Ectodermal cell (in vitro differentiated cells): ENCODE measurements around the gene ZNF84.

ENCODE experiments used
- H3K27ac ChIP-seq: 2 replicates; pipeline ENCODE4 v1.7.0; 2013; ENCODE audit warnings: mild to moderate bottlenecking, low read depth, low read length; ENCODE audit not compliant: insufficient read depth, poor library complexity, severe bottlenecking
- H3K27me3 ChIP-seq: 2 replicates; pipeline ENCODE4 v1.7.0; 2013; ENCODE audit warnings: mild to moderate bottlenecking, low read length; ENCODE audit not compliant: insufficient read depth, control insufficient read depth, poor library complexity, severe bottlenecking
- H3K36me3 ChIP-seq: one replicate; pipeline ENCODE4 v1.7.0; 2013; ENCODE audit warnings: low read length; ENCODE audit not compliant: control insufficient read depth, insufficient read depth
- H3K4me1 ChIP-seq: one replicate; pipeline ENCODE4 v1.7.0; 2013; ENCODE audit warnings: low read length; ENCODE audit not compliant: control insufficient read depth, insufficient read depth
- H3K4me3 ChIP-seq: 2 replicates; pipeline ENCODE4 v1.7.0; 2013; ENCODE audit warnings: low read depth, low read length, control low read depth; ENCODE audit not compliant: insufficient read depth
- H3K9me3 ChIP-seq: 2 replicates; pipeline ENCODE4 v1.7.0; 2013; ENCODE audit warnings: mild to moderate bottlenecking, low read length, moderate library complexity; ENCODE audit not compliant: control insufficient read depth
- WGBS, 2 experiments: methylation state at CpG; one replicate each; pipeline ENCODE4 v1.1.7; 2013; ENCODE audit warnings: missing lambda C conversion rate in 2 of 2; 5-methylcytosine and 5-hydroxymethylcytosine counted together

The ZNF84 gene

DNA sequence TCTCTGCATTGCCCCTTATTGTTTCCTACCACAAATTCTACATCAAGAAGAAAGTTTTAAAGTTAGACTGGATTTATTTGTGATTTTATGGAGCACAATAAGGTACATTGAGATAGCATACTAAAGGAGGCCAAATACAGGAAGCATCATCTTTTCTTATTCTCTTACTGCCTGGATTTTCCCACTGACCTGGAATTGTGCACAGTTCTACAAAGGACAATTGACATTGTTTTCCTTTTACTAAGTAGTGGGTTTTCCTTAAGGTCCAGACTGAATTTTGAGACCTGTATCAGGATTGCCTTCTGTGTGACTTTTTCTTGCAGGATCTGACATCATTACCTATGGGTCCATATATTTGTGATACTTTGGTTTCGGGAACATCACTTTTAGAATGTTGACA, 24.6 kb downstream of the ZNF84 start:
- H3K27me3 ChIP-seq: no peaks in the 10 kb centered on the region
- H3K27ac ChIP-seq: no peak overlapping the region
- no peak overlapping the region for H3K4me3 ChIP-seq
- no peaks in the 10 kb centered on the region for H3K4me1 ChIP-seq
- H3K36me3 ChIP-seq: peaks cover 11% of the 10 kb centered on the region
- peaks cover 44% of the 10 kb centered on the region for H3K9me3 ChIP-seq
- 88 to 97% methylated on average over 1 of the region's 1 CpG for WGBS, 2 experiments

DNA sequence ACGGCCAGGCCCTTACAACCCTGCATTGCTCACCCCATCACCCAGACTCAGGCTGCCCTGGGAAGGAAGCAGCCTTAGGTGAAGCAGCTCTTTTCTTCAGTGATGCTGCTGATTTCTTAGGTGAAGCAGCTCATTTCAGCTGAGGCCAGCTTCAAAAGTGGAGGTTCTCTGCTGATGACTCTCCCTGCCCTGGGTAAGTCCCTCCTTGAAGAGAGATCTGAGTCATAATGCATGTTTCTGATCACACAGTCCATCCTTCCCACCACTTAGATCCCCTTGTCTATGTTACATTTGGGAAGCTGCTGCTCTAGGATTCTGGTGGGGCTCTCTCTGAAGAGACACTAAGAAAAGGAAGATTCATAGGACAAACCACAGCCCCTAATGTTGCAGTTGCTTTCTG, 26.2 kb downstream of the ZNF84 start:
- H3K9me3 ChIP-seq: peaks cover 32% of the 10 kb centered on the region
- no peak overlapping the region for H3K27ac ChIP-seq
- no peaks in the 10 kb centered on the region for H3K36me3 ChIP-seq
- H3K4me3 ChIP-seq: no peak overlapping the region
- no peaks in the 10 kb centered on the region for H3K4me1 ChIP-seq
- H3K27me3 ChIP-seq: no peaks in the 10 kb centered on the region
- WGBS, 2 experiments: 89 to 100% methylated on average over 1 of the region's 1 CpG

DNA sequence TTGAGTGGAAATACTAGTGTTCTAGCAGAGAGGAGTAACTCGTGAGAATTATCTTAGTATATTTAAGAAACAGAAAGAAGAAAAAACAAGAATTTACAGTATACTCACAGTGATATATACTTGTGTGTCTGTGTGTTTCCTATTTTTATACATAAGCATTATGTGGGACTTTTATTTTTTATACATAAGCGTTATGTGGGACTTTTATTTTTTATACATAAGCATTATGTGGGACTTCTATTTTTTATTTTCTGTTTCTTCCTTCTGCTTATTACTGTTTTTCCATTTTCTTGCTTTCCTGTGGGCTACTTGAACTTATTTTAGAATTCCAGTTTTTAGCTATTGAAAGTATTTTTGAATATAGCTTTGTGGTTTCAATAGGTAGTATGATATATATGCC, 36.5 kb downstream of the ZNF84 start:
- Histone ChIP-seq H3K36me3 (no peaks in the 10 kb centered on the region), H3K4me3 (no peak overlapping the region), H3K27me3 (no peaks in the 10 kb centered on the region), H3K27ac (no peak overlapping the region), H3K4me1 (no peaks in the 10 kb centered on the region), H3K9me3 (peaks cover 8% of the 10 kb centered on the region)
- WGBS, 2 experiments: 100% methylated on average over 1 of the region's 2 CpGs; no CpG with 5 or more reads in 1 of the 2 experiments

DNA sequence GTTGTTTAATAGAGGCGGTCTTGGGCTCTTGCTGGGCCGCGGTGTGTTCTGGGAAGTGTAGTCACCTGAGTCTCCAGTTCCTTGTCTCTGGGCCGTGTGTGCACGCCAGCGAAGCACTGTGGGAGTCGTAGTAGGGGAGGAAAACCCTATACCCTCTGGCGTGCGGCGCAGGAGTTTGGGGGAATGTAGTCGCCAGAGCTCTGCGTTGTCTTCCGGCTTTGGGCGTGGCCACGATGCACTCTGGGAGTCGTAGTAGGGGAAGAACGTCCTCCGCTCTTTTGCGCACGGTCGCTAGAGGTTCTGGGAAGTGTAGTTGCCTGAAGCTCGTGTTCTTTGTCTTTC, 42.7 kb downstream of the ZNF84 start:
- H3K27ac ChIP-seq: peak overlapping the region; percentile 100
- peak overlapping the region; percentile 89 for H3K4me3 ChIP-seq
- no peaks in the 10 kb centered on the region for H3K4me1 ChIP-seq
- WGBS, 2 experiments: 0 to 1% methylated on average over 22 of the region's 22 CpGs
- no peaks in the 10 kb centered on the region for H3K27me3 ChIP-seq
- H3K9me3 ChIP-seq: peaks cover 17% of the 10 kb centered on the region
- peaks cover 33% of the 10 kb centered on the region for H3K36me3 ChIP-seq

DNA sequence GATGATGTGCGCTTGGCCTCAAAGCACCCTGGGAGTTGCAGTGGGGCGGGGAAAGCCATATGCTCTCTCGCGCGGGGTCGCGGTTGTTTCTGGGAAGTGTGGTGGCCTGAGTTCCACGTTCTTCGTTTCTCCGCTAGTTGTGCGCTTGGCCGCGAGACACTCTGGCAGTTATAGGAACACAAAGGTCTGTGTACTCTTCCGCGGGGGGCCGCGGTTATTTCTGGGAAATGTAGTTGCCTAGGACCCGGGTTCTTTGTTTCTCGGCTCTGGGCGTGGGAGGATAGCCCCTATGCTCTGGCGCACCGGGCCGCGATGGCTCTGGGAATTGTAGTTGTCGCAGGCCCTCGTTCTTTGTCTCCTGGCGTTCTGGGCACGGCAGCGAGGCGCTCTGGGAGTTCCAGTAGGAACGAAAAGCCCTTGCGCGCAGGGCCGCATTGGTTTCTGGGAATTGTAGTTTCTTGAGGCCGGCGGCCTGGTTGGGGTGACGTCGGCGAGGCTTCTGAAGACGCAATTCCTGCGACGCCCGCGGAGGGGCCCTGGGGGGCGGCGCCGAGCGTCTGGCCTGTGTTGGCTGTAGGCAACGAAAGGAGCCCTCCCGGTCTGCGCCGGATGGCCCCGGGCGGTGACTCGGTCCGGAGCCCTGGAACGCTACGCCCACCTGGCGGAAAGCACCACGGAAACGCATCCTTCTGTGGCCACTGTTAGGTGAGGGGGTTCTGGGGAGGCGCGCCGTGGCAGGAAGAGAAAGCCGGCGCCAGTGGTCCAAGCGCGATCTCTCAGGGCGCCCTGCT, 43.3 kb downstream of the ZNF84 start, which contains the start of gene ZNF140:
Gene ZNF140, plus strand, starts transcription at position 556 of the 791 bp plus-strand sequence. CDS start 398 bp downstream, outside the sequence.
- WGBS, 2 experiments: 0 to 1% methylated on average over 69 of the region's 69 CpGs
- Histone ChIP-seq H3K9me3 (peaks cover 17% of the 10 kb centered on the region), H3K4me3 (peak within 1 kb of the TSS; percentile 89), H3K36me3 (peaks cover 39% of the 10 kb centered on the region), H3K4me1 (no peaks in the 10 kb centered on the region), H3K27ac (peak within 1 kb of the TSS; percentile 100), H3K27me3 (no peaks in the 10 kb centered on the region)

DNA sequence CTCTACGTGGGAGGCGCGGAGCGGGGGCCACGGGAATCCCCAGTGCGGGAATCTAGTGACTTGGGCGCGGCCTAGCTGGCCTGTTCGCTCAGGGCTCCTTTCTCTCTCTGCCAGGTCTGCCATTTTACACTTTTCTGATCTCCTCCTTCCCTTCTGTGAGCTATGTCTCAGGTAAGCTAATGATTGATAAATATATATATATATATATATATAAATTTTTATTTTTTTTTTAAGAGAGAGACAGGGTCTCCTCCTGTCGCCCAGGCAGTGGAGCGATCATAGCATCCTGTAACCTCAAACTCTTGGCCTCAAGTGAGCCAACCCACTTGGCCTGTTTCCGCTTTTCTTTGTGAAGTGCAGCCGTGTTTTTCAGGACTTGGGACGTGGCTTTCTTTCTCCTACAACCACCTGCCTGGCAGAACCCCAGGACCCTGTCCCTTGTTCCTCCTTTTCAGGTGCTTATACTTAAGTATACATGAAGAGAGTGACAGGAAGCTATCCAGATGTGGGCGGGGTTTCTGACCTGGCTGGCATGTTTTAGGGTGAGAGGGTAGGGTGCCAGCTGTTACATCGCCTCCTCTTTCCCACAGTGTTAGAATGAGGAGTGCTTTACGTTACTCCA, 44.0 kb downstream of the ZNF84 start:
- Histone ChIP-seq H3K4me1 (no peaks in the 10 kb centered on the region), H3K36me3 (peaks cover 46% of the 10 kb centered on the region), H3K9me3 (peaks cover 21% of the 10 kb centered on the region), H3K27ac (peak overlapping the region; percentile 100), H3K27me3 (no peaks in the 10 kb centered on the region), H3K4me3 (peak overlapping the region; percentile 89)
- WGBS, 2 experiments: 36 to 41% methylated on average over 17 of the region's 17 CpGs

DNA sequence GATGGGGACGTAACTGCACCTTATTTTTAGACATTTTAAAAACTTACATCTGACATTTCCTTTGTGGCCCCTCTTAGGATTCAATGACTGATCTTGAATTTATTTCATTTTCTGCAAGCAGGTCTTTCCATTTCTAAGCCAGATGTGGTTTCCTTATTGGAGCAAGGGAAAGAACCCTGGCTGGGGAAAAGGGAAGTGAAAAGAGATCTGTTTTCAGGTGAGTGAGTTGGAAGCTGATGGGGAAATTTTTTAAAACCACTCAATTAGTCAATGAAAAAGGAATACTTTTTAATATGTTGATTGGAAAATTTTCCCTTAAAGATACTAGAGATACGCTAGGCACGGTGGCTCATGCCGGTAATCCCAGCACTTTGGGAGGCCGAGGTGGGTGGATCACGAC, 46.0 kb downstream of the ZNF84 start:
- 94 to 95% methylated on average over 6 of the region's 6 CpGs for WGBS, 2 experiments
- Histone ChIP-seq H3K36me3 (peaks cover 66% of the 10 kb centered on the region), H3K27me3 (no peaks in the 10 kb centered on the region), H3K4me3 (no peak overlapping the region), H3K9me3 (peaks cover 27% of the 10 kb centered on the region), H3K27ac (no peak overlapping the region), H3K4me1 (no peaks in the 10 kb centered on the region)

DNA sequence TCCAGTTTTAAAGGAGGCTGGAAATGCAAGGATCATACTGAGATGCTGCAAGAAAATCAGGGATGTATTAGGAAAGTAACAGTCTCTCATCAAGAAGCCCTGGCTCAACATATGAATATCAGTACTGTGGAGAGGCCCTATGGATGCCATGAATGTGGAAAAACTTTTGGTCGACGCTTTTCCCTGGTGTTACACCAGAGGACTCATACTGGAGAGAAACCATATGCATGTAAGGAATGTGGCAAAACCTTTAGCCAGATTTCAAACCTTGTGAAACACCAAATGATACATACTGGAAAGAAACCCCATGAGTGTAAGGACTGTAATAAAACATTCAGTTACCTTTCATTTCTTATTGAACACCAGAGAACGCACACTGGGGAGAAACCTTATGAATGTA, 68.3 kb downstream of the ZNF84 start:
- no peak overlapping the region for H3K4me3 ChIP-seq
- peaks cover 68% of the 10 kb centered on the region for H3K36me3 ChIP-seq
- H3K27me3 ChIP-seq: no peaks in the 10 kb centered on the region
- WGBS, 2 experiments: 96 to 97% methylated on average over 2 to 3 of the region's 3 CpGs
- H3K27ac ChIP-seq: no peak overlapping the region
- H3K4me1 ChIP-seq: no peaks in the 10 kb centered on the region
- H3K9me3 ChIP-seq: peaks cover 18% of the 10 kb centered on the region

DNA sequence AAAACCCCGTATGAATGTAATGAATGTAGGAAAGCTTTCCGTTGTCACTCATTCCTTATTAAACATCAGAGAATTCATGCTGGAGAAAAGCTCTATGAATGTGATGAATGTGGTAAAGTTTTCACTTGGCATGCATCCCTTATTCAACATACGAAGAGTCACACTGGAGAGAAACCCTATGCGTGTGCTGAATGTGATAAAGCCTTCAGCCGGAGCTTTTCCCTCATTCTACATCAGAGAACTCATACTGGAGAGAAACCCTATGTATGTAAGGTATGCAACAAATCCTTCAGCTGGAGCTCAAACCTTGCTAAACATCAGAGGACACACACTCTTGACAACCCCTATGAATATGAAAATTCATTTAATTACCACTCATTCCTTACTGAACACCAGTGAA, 68.9 kb downstream of the ZNF84 start:
- Histone ChIP-seq H3K27me3 (no peaks in the 10 kb centered on the region), H3K36me3 (peaks cover 62% of the 10 kb centered on the region), H3K9me3 (peaks cover 21% of the 10 kb centered on the region), H3K4me3 (no peak overlapping the region), H3K4me1 (no peaks in the 10 kb centered on the region), H3K27ac (no peak overlapping the region)
- WGBS, 2 experiments: 99 to 100% methylated on average over 1 to 5 of the region's 5 CpGs

DNA sequence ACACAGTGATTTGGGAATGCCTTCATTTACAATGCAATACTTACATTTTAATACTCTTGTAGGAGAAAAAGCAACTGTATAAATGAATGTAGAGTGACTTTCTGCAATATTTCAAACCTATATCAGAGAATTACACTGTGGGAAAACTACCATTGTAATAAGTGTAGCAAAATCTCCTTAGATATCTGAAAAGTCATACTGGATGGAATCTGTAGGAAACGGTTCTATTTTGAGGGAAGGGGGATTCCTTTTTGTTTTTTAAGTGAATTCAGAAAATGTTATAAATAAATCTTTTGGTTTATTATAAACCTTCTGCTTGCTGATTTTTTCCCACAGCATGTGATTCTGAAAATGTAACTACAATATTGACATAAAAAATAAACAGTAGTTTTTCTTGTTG, 69.8 kb downstream of the ZNF84 start:
- no peaks in the 10 kb centered on the region for H3K27me3 ChIP-seq
- H3K9me3 ChIP-seq: peaks cover 15% of the 10 kb centered on the region
- WGBS, 2 experiments: 100% methylated on average over 1 of the region's 1 CpG; no CpG with 5 or more reads in 1 of the 2 experiments
- peaks cover 53% of the 10 kb centered on the region for H3K36me3 ChIP-seq
- no peaks in the 10 kb centered on the region for H3K4me1 ChIP-seq
- no peak overlapping the region for H3K4me3 ChIP-seq
- H3K27ac ChIP-seq: no peak overlapping the region
